Transverse colon (tissue), 4 donors: ENCODE measurements around the gene ZC3H14.

Experiments used
- CTCF ChIP-seq, 5 experiments: fragments of 200-600 bp in 3 of 5; fragments of 450-650 bp in 2 of 5; sonication (generic) in 3 of 5; IDR thresholded peaks; 1 replicate in 2 of 5; 2 replicates in 3 of 5; pipeline ENCODE4 v1.5.1; 2016 to 2017; ENCODE audit warnings: antibody characterized with exemption in 5 of 5, inconsistent platforms in 3 of 5, mild to moderate bottlenecking in 2 of 5, moderate library complexity in 1 of 5
- EP300 ChIP-seq: sonication (generic); formaldehyde crosslinking; IDR thresholded peaks from one replicate; pipeline ENCODE4 v1.6.1; 2017; ENCODE audit warnings: antibody characterized with exemption, low read depth
- POLR2A ChIP-seq: fragments of 450-650 bp; IDR thresholded peaks from one replicate; pipeline ENCODE4 v1.6.1; 2016; ENCODE audit warnings: antibody characterized with exemption, mild to moderate bottlenecking, moderate library complexity
- POLR2AphosphoS5 ChIP-seq, 3 donors: sonication (generic); formaldehyde crosslinking; IDR thresholded peaks; one replicate each; pipeline ENCODE4 v1.6.1; 2016; ENCODE audit warnings: antibody characterized with exemption in 3 of 3

DNA sequence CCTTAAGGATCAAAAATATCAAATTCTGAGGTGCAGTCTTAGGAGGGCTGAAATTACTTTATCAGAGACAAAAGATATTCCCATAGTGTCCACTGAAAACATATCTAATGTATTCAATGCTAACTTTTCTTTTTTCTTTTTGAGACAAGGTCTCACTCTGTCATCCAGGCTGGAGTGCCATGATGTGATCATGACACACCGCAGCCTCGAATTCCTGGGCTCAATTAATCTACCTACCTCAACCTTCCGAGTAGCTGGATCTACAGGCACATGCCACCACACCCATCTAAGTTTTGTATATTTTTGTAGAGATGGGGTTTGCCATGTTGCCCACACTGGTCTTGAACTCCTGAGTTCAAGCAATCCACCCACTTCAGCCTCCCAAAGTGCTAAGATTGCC, 68.3 kb downstream of the ZC3H14 start:
- TF ChIP-seq CTCF (IDR thresholded peaks at IDR 0.05) (no peak), POLR2A (no peak), EP300 (no peak), POLR2AphosphoS5 (IDR thresholded peaks at IDR 0.05) (no peak)
